K562 (cell line): ENCODE data around the gene ALS2. TPM values are rescaled to one million over a fixed set of nuclear protein-coding genes. Genes with fewer than 3 reads are reported as not detected.

ENCODE experiments used
- ATAC-seq: fragments of 200-7000 bp; cut with Tn5 transposase; 3 replicates; pipeline ENCODE4 v1.9.1; 2020; ENCODE audit warnings: moderate library complexity
- BruUV-seq: library from RNA; stranded (reverse); fragments of 400-500 nt; replicated peaks from 2 replicates; lab custom pipeline; 2021; lab: Mats Ljungman, UMichigan
- CTCF ChIA-PET: fragments of 300-600 bp; formaldehyde crosslinking; extraction: SDS; loops from one replicate; lab custom pipeline; 2021; ENCODE audit warnings: low intra/inter-chr PET ratio; lab: Yijun Ruan, JAX
- POLR2A ChIA-PET: fragments of 300-600, 350-650 bp; sonication (Branson Sonifier 250); formaldehyde crosslinking; extraction: SDS; loops from one replicate; lab custom pipeline; 2021; ENCODE audit warnings: antibody characterized with exemption, inconsistent platforms; lab: Yijun Ruan, JAX
- DNase-seq, 4 experiments: peaks; one replicate each; pipeline versions ENCODE4 v3.0.0 to v3.0.0-alpha.2; 2011 to 2018; ENCODE audit warnings: low spot score in 3 of 4, mixed read lengths in 3 of 4; ENCODE audit errors: extremely low read depth in 1 of 4
- FAIRE-seq: peaks from 2 replicates; lab custom pipeline; 2011; peaks lifted over from hg19 to GRCh38; lab: Jason Lieb, UNC
- H2AFZ ChIP-seq: 2 replicates; pipeline ENCODE4 v1.6.0; 2011; ENCODE audit warnings: low read depth, low read length, control low read depth, inconsistent platforms
- H3K27ac ChIP-seq: fragments of 200-600 bp; 3 replicates; pipeline ENCODE4 v1.8.0; 2011; ENCODE audit warnings: low read depth, mild to moderate bottlenecking, control low read depth, inconsistent platforms, low read length, moderate library complexity, mixed read lengths; ENCODE audit errors: extremely low read depth
- H3K27me3 ChIP-seq, 2 experiments: fragments of 300-600 bp in 1 of 2; 2 replicates in 1 of 2; 3 replicates in 1 of 2; pipeline versions ENCODE4 v1.6.0 to v1.8.0; 2011; ENCODE audit warnings: inconsistent platforms in 2 of 2, low read length in 2 of 2, mild to moderate bottlenecking in 1 of 2, mixed read lengths in 1 of 2, moderate library complexity in 1 of 2; ENCODE audit not compliant: control insufficient read depth in 2 of 2, insufficient read depth in 2 of 2
- H3K36me3 ChIP-seq: fragments of 300-600 bp; 3 replicates; pipeline ENCODE4 v1.8.0; 2011; ENCODE audit warnings: mild to moderate bottlenecking, low read length, inconsistent platforms; ENCODE audit not compliant: control insufficient read depth, insufficient read depth
- H3K4me1 ChIP-seq, 2 experiments: fragments of 200-600 bp in 1 of 2; replicated peaks in 1 of 2; 2 replicates in 1 of 2; 3 replicates in 1 of 2; pipeline versions ENCODE4 v1.5.1 to v1.8.0; 2011; ENCODE audit warnings: inconsistent platforms in 2 of 2, low read length in 2 of 2, mild to moderate bottlenecking in 1 of 2, mixed read lengths in 1 of 2, moderate library complexity in 1 of 2; ENCODE audit not compliant: control insufficient read depth in 2 of 2, insufficient read depth in 2 of 2
- H3K4me2 ChIP-seq: 2 replicates; pipeline ENCODE4 v1.6.1; 2011; ENCODE audit warnings: low read length, control low read depth, inconsistent platforms, mixed read lengths; ENCODE audit not compliant: insufficient read depth
- H3K4me3 ChIP-seq: fragments of 200-600 bp; sonication (generic), shearing (Covaris generic); 2 replicates; pipeline ENCODE4 v1.5.1; 2016; ENCODE audit warnings: control low read depth, inconsistent platforms
- H3K79me2 ChIP-seq: fragments of 200-600 bp; 3 replicates; pipeline ENCODE4 v1.8.0; 2011; ENCODE audit warnings: low read length, inconsistent platforms; ENCODE audit not compliant: control insufficient read depth, insufficient read depth
- H3K9ac ChIP-seq, 2 experiments: 2 replicates each; pipeline versions ENCODE4 v1.6.0 to v1.6.1; 2011; ENCODE audit warnings: low read depth in 2 of 2, low read length in 2 of 2, control low read depth in 1 of 2, inconsistent platforms in 1 of 2, mild to moderate bottlenecking in 1 of 2, mixed read lengths in 1 of 2; ENCODE audit not compliant: insufficient read depth in 1 of 2
- H3K9me1 ChIP-seq: one replicate; pipeline ENCODE4 v1.6.0; 2011; ENCODE audit warnings: inconsistent platforms, mild to moderate bottlenecking, low read length, moderate library complexity; ENCODE audit not compliant: control insufficient read depth, insufficient read depth
- H3K9me3 ChIP-seq: replicated peaks from 2 replicates; pipeline ENCODE4 v1.5.1; 2011; ENCODE audit warnings: low read depth, low read length, inconsistent platforms; ENCODE audit not compliant: control insufficient read depth, insufficient read depth
- H4K20me1 ChIP-seq: replicated peaks from 2 replicates; pipeline ENCODE4 v1.6.1; 2011; ENCODE audit warnings: low read length, inconsistent platforms, mixed read lengths; ENCODE audit not compliant: control insufficient read depth, insufficient read depth
- CREM ChIP-seq: IDR thresholded peaks from 2 replicates; pipeline ENCODE4 v1.6.1; 2014; ENCODE audit warnings: antibody characterized with exemption, low read depth
- DMBX1 ChIP-seq: fragments of 250-450 bp; sonication (Bioruptor Pico); IDR thresholded peaks from 2 replicates; pipeline ENCODE4 v1.8.0; 2022; ENCODE audit warnings: inconsistent platforms, mild to moderate bottlenecking, moderate library complexity, borderline replicate concordance
- E2F4 ChIP-seq: sonication (generic); formaldehyde crosslinking; IDR thresholded peaks from 2 replicates; pipeline ENCODE4 v1.8.0; 2022; ENCODE audit warnings: mild to moderate bottlenecking, low read depth, missing genetic modification reagents
- EP400 ChIP-seq: fragments of 450-650 bp; IDR thresholded peaks from 2 replicates; pipeline ENCODE4 v1.6.1; 2017; ENCODE audit warnings: antibody characterized with exemption, mild to moderate bottlenecking, moderate library complexity
- HES1 ChIP-seq: fragments of 450-650 bp; IDR thresholded peaks from 2 replicates; pipeline ENCODE4 v1.6.1; 2016; ENCODE audit warnings: low read depth, mild to moderate bottlenecking, moderate library complexity
- JUN ChIP-seq, 2 experiments: sonication (generic) in 1 of 2; formaldehyde crosslinking in 1 of 2; IDR thresholded peaks; 2 replicates each; pipeline versions ENCODE4 v1.6.1 to v1.8.0; 2012 to 2022; ENCODE audit warnings: borderline replicate concordance in 2 of 2, mild to moderate bottlenecking in 2 of 2, improper control_type of control experiment in 1 of 2, low read depth in 1 of 2, low read length in 1 of 2, missing genetic modification reagents in 1 of 2
- POLR3A ChIP-seq: IDR thresholded peaks from 2 replicates; pipeline ENCODE4 v1.6.1; 2011; ENCODE audit warnings: borderline replicate concordance, mild to moderate bottlenecking, moderate library complexity; ENCODE audit not compliant: insufficient read length, insufficient read depth; ENCODE audit errors: extremely low read depth
- TRIM25 ChIP-seq: fragments of 450-650 bp; IDR thresholded peaks from 2 replicates; pipeline ENCODE4 v1.7.0; 2016; ENCODE audit warnings: borderline replicate concordance
- ZNF717 ChIP-seq: fragments of 250-450 bp; sonication (Bioruptor Pico); IDR thresholded peaks from 2 replicates; pipeline ENCODE4 v1.5.0; 2021
- WGBS: fragments of 100-300 bp; shearing (Covaris generic); methylation state at CpG from one replicate; pipeline ENCODE4 v1.1.6; 2016; ENCODE audit warnings: low coverage, mixed read lengths; ENCODE audit not compliant: insufficient coverage; ENCODE audit errors: missing lambda C conversion rate; 5-methylcytosine and 5-hydroxymethylcytosine counted together
- in situ Hi-C: fragments of 300-500 bp; cut with MboI; formaldehyde crosslinking; loops from 4 replicates; pipeline ENCODE4 v1.15.0; 2018; ENCODE audit warnings: inconsistent platforms, mixed read lengths
- intact Hi-C: fragments of 100-400 bp; cut with micrococcal nuclease; formaldehyde crosslinking; loops from 2 replicates; pipeline ENCODE4 v1.14.2; 2022
- polyA plus RNA-seq, 8 experiments: library from polyadenylated mRNA; depleted of rRNA in 4 of 8; stranded (reverse) in 5 of 8; unstranded in 3 of 8; fragments of >200 nt; fragmentation: Nextera tagmentation in 2 of 8; fragmentation: Illumina TruSeq in 1 of 8; extraction: Ambion mirVana in 2 of 8; extraction: Trizol in 1 of 8; gene quantifications; 2 replicates each; pipeline versions ENCODE4 v1.2.1 to v1.2.3, GENCODE V29; 2011 to 2014; ENCODE audit warnings: inconsistent platforms in 1 of 8, missing spikeins in 1 of 8
- total RNA-seq, 7 experiments: library from RNA; depleted of rRNA in 6 of 7; stranded (reverse); fragments of >200 nt in 6 of 7; fragmentation: Illumina TruSeq in 2 of 7; extraction: Trizol in 2 of 7; gene quantifications; 2 replicates each; pipeline versions ENCODE4 v1.2.1 to v1.2.3, GENCODE V29; 2011 to 2021; ENCODE audit warnings: low replicate concordance in 1 of 7

The ALS2 gene
- total and polyA plus RNA-seq, 9 of the 15 experiments (the other 6 are each of a cell fraction or from before 2014, with no cell fraction given), result 5.2 to 17.7 (median 11.6) TPM

GRCh38 chr2:201754717-201755415 lies 25.9 kb downstream of the ALS2 start:
- H3K4me2 ChIP-seq, result no peak overlapping the region
- no TSS peak for BruUV-seq
- no peak overlapping the region for H3K9ac ChIP-seq
- H3K79me2 ChIP-seq, result no peaks in the 10 kb centered on the region
- no peak overlapping the region for H3K27ac ChIP-seq
- 71% methylated on average over 5 of the region's 6 CpGs for WGBS
- ATAC-seq (no peak), FAIRE-seq (no peak), DNase-seq (no peak)
- in situ Hi-C loops (no loop called here), intact Hi-C loops (no loop called here)
- H2AFZ ChIP-seq, result no peak overlapping the region
- H3K9me3 ChIP-seq, result no peaks in the 10 kb centered on the region
- peaks cover 14% of the 10 kb centered on the region; the same call in 1 of the 3 replicates for H3K36me3 ChIP-seq
- ChIA-PET CTCF (no interaction called here), POLR2A (no interaction called here)
- H4K20me1 ChIP-seq, result no peaks in the 10 kb centered on the region
- TF ChIP-seq EP400, result no peak
- no peak for TF ChIP-seq ZNF717 (CRISPR knock-in tag)
- TF ChIP-seq TRIM25, result no peak
- TF ChIP-seq POLR3A, result no peak
- no peak for TF ChIP-seq CREM
- no peak for TF ChIP-seq HES1
- TF ChIP-seq DMBX1 (CRISPR knock-in tag), result no peak
- no peak for TF ChIP-seq JUN (IDR thresholded peaks at IDR 0.05; ENCODE audit: borderline replicate concordance, low read depth, low read length)
- TF ChIP-seq JUN (CRISPR knock-in tag; IDR thresholded peaks at IDR 0.05; ENCODE audit: borderline replicate concordance), result no peak
- no peak for TF ChIP-seq E2F4 (CRISPR knock-in tag)
- H3K9me1 ChIP-seq, result no peaks in the 10 kb centered on the region
- H3K27me3 ChIP-seq, result no peaks in the 10 kb centered on the region
- no peaks in the 10 kb centered on the region for H3K4me1 ChIP-seq
- H3K4me3 ChIP-seq, result no peak overlapping the region
